AG04449 (cell line): ENCODE results near the gene KDM5B.

Experiments
- CTCF ChIA-PET: fragments of 350-600 bp; formaldehyde crosslinking; extraction: SDS; loops from one replicate; lab custom pipeline; 2021; ENCODE audit warnings: antibody characterized with exemption; lab: Yijun Ruan, JAX
- POLR2A ChIA-PET: fragments of 400-600, 350-600 bp; formaldehyde crosslinking; extraction: SDS; loops from one replicate; lab custom pipeline; 2020; ENCODE audit warnings: antibody characterized with exemption, inconsistent platforms; lab: Yijun Ruan, JAX
- DNase-seq: peaks from one replicate; pipeline ENCODE4 v3.0.0-alpha.2; 2010; ENCODE audit warnings: low read depth, low spot score
- H3K4me3 ChIP-seq: 2 replicates; pipeline ENCODE4 v1.5.1; 2011; ENCODE audit warnings: low read depth, mild to moderate bottlenecking, control low read depth, low read length
- TF ChIP-seq, protein P1 (sequence below): IDR thresholded peaks from one replicate; pipeline ENCODE4 v1.5.1; 2011; ENCODE audit warnings: mild to moderate bottlenecking, moderate library complexity, low read length, control low read depth, inconsistent platforms; ENCODE audit not compliant: insufficient read depth; ENCODE audit errors: missing control alignments

The KDM5B gene

DNA sequence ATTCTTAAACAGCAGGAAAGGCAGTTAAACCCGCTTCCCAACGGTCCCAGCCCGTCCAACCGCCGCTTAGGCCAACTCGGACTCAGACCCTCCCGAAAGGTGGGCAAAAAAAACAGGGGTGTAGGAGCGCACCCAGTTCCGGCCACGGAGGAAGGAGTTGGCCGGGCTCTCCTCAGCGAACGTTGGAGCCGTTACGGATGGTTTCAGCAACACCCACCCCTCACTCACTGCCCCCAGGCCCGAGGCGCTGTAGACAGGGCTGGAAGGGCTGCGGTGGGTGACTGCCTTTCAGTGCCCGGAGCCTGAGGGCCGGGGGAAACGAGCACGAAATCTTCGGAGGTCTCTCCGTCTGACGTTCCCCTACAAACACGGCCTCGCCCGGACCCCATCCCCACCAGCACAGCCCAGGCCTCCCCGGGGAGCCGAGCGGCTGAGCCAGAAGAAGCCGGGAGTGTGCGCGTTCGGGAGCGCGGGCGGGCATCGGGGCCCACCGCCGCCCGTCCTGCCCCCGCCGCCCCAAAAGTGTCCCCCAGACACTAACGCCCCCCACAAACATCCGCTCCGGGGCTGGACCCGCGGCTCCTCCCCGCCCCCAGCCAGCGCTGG lies 1.3 kb downstream of the KDM5B start:
- CTCF ChIA-PET = no interaction called here
- TF ChIP-seq, protein P1, sequence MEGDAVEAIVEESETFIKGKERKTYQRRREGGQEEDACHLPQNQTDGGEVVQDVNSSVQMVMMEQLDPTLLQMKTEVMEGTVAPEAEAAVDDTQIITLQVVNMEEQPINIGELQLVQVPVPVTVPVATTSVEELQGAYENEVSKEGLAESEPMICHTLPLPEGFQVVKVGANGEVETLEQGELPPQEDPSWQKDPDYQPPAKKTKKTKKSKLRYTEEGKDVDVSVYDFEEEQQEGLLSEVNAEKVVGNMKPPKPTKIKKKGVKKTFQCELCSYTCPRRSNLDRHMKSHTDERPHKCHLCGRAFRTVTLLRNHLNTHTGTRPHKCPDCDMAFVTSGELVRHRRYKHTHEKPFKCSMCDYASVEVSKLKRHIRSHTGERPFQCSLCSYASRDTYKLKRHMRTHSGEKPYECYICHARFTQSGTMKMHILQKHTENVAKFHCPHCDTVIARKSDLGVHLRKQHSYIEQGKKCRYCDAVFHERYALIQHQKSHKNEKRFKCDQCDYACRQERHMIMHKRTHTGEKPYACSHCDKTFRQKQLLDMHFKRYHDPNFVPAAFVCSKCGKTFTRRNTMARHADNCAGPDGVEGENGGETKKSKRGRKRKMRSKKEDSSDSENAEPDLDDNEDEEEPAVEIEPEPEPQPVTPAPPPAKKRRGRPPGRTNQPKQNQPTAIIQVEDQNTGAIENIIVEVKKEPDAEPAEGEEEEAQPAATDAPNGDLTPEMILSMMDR = no peak
- DNase-seq = no peak
- peak overlapping the region; percentile 90 for H3K4me3 ChIP-seq
- POLR2A ChIA-PET = no interaction called here

DNA sequence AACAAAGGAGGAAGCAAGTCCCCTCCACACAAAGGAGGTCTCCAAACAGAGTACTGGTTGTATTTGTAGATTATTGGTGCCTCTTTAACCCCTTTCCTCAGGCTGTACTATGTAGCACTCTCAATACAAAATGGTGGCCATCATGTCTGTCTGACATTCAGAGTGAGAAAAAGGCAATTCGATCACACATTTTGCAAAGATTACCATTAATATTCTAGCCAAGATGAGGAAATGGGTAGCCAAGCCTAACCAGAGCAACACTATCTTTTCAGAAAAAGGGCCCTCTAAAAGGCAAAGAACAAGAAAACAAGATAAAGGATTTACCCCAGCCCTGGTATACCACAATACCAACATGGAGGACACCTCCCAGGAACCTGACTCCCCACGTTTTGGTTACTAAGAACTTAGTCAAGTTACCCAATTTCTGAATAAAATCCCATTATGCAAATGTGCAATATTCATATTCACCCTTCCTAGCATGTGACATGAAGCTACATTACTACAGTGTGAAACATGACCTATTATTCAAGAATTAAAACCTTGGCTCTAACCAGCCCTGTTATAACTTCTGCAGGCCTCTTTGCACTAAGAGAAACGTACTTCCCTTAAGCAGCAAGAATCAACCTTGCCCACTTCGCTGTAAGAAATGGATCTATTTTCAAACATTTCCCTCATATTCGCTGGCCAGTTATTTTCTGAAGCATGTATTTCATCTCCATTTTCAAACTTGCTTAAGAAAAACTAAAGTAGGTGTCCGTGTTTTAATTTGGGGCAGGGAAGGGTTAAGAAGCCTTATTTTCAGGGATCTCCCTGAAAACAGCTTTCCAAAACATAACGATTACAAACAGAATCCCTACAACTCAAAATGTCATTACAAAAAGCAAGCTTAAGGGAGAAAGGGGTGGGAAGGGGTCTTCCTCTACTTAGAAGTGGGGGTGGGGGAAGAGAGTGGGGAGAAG lies 2.1 kb downstream of the KDM5B start:
- CTCF ChIA-PET = interaction anchor here (1.0 kb wide), 1 partner anchor 86 kb away, joined by 5 read pairs; no protein-coding TSS in a partner anchor
- DNase-seq = no peak
- POLR2A ChIA-PET = interaction anchor here (0.5 kb wide), 1 partner anchor 82 kb away, joined by 3 read pairs; no protein-coding TSS in a partner anchor
- TF ChIP-seq, protein P1 = no peak
- H3K4me3 ChIP-seq = peak overlapping the region; percentile 90

DNA sequence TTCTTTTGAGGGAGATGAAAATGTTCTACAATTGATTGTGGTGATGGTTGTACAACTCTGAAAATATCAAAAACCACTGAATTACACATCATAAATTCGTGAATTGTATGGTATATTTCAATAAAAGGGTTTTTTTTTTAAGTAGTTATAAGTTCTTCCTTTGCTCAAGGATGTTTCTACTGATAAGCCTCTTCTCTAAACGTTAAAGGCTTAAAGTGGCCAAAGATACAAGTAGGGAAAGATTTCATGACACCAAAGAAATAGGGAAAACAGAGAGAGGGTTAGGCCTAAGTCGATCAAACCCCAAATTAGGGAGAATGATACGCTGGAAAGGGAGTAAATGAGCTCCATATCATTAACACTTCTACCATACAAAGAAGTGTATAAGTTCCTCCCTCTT lies 4.1 kb downstream of the KDM5B start:
- ChIA-PET CTCF (interaction anchor here (1.2 kb wide), 1 partner anchor 13 kb away, joined by 3 read pairs; no protein-coding TSS in a partner anchor), POLR2A (interaction anchor here (0.8 kb wide), 1 partner anchor 8 kb away, joined by 3 read pairs; no protein-coding TSS in a partner anchor)
- DNase-seq = no peak
- TF ChIP-seq, protein P1 = no peak
- H3K4me3 ChIP-seq = no peak overlapping the region

DNA sequence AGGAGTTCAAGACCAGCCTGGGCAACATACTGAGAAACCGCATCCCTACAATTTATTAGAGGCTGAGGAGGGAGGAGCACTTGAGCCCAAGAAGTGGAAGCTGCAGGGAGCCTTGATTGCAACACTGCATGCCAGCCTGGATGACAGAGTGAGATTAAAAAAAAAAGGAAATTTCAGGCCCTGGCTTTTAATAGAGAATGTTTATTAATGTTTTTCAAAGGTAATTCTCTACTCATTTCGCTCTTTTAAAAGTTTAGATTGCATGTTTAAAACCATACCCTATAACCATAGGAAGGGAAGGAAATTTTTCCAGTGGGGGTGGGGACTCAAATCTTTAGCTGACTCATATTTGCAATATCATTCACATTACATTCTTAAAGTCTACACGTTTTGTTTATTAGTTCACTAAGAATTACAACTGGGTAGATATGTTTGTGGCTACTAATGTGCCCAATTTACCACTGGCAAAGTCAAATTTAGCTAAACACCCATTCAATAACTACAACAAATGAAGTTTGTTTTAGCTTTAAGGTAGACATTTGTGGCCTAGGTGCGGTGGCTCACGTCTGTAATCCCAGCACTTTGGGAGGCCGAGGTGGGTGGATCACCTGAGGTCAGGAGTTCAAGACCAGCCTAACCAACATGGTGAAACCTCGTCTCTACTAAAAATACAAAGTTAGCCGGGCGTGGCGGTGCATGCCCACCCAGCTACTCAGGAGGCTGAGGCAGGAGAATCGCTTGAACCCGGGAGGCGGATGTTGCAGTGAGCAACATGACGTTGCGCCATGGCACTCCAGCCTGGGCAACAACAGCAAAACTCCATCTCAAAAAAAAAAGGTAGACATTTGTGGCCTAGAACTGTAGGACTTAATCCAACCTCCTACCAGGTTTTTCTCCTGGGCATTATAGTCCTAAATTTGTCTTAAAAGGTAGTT lies 5.0 kb downstream of the KDM5B start:
- no peak overlapping the region for H3K4me3 ChIP-seq
- TF ChIP-seq, protein P1 = no peak
- DNase-seq = no peak
- ChIA-PET POLR2A (interaction anchor here (0.7 kb wide), 1 partner anchor 48 kb away, joined by 4 read pairs; no protein-coding TSS in a partner anchor), CTCF (interaction anchor here (1.2 kb wide), 1 partner anchor 12 kb away, joined by 3 read pairs; no protein-coding TSS in a partner anchor)

DNA sequence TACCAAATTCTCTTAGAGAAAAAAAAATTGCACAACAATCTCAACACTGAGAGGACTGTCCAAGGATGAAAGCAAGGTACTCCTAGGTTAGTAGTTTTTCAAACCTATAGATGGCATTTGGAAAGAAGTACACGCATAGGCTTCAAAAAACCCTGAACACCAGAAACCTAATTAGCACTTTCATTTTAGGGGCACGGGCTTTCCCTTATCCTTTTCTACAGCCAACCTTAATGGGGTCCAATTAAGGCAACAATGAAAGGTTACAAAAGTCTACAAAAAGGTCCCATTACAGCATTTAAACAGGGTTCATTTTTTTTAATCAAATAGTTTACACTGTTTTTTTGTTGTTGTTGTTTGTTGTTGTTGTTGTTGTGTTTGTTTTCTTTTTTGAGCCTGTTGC lies 6.2 kb downstream of the KDM5B start:
- ChIA-PET CTCF (no interaction called here), POLR2A (no interaction called here)
- no peak overlapping the region for H3K4me3 ChIP-seq
- TF ChIP-seq, protein P1 = no peak
- DNase-seq = no peak
